Brain microvascular endothelial cell (primary cell): ENCODE results near the gene IFT172.

Experiments used
- DNase-seq: peaks from one replicate; pipeline ENCODE4 v3.0.0-alpha.2; 2020
- H3K27ac ChIP-seq: fragments of 250-450 bp; sonication (Bioruptor Pico); 2 replicates; pipeline ENCODE4 v1.5.1; 2020; ENCODE audit warnings: mild to moderate bottlenecking, moderate library complexity
- H3K27me3 ChIP-seq: fragments of 250-450 bp; sonication (Bioruptor Pico); replicated peaks from 2 replicates; pipeline ENCODE4 v1.5.1; 2020; ENCODE audit warnings: mild to moderate bottlenecking
- H3K36me3 ChIP-seq: fragments of 250-450 bp; sonication (Bioruptor Pico); replicated peaks from 2 replicates; pipeline ENCODE4 v1.5.1; 2020; ENCODE audit warnings: mild to moderate bottlenecking
- H3K4me3 ChIP-seq: 2 replicates; pipeline ENCODE4 v1.5.1; 2011; ENCODE audit warnings: low read depth, mild to moderate bottlenecking, control low read depth, low read length, moderate library complexity
- in situ Hi-C: cut with HindIII; loops from 2 replicates; pipeline ENCODE4 v1.10.0; 2017; ENCODE audit warnings: low sequenced_read_pairs, low pct_ligation_motif_present
- TF ChIP-seq, protein P1 (sequence below): IDR thresholded peaks from 2 replicates; pipeline ENCODE4 v1.5.1; 2011; ENCODE audit warnings: low read depth, mild to moderate bottlenecking, moderate library complexity, low read length, control low read depth, inconsistent platforms; ENCODE audit errors: missing control alignments

The IFT172 gene

DNA sequence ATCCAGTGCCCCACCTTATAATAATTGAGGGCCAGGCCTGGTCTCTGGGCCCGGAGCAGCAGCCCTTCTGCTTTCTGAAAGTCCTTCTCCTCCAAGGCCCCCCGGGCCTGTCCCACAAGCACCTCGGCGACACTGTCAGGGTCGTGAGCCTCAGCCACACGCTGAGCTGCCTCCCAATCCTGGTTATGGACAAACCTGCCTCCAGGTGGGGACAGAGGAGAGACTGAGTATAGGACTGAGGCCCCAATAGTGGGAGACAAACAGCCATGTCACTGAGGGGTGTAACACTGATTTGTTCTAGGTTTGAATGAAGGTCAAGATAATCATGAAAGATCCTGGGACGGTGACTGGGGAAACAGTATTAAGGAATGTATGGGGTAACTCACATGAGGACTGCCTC is 35.6 kb downstream of the IFT172 start:
- Histone ChIP-seq H3K27ac (no peak overlapping the region), H3K4me3 (no peak overlapping the region), H3K36me3 (peaks cover 42% of the 10 kb centered on the region), H3K27me3 (no peaks in the 10 kb centered on the region)
- TF ChIP-seq, protein P1, sequence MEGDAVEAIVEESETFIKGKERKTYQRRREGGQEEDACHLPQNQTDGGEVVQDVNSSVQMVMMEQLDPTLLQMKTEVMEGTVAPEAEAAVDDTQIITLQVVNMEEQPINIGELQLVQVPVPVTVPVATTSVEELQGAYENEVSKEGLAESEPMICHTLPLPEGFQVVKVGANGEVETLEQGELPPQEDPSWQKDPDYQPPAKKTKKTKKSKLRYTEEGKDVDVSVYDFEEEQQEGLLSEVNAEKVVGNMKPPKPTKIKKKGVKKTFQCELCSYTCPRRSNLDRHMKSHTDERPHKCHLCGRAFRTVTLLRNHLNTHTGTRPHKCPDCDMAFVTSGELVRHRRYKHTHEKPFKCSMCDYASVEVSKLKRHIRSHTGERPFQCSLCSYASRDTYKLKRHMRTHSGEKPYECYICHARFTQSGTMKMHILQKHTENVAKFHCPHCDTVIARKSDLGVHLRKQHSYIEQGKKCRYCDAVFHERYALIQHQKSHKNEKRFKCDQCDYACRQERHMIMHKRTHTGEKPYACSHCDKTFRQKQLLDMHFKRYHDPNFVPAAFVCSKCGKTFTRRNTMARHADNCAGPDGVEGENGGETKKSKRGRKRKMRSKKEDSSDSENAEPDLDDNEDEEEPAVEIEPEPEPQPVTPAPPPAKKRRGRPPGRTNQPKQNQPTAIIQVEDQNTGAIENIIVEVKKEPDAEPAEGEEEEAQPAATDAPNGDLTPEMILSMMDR = no peak
- DNase-seq = no peak
- in situ Hi-C loops = no loop called here

DNA sequence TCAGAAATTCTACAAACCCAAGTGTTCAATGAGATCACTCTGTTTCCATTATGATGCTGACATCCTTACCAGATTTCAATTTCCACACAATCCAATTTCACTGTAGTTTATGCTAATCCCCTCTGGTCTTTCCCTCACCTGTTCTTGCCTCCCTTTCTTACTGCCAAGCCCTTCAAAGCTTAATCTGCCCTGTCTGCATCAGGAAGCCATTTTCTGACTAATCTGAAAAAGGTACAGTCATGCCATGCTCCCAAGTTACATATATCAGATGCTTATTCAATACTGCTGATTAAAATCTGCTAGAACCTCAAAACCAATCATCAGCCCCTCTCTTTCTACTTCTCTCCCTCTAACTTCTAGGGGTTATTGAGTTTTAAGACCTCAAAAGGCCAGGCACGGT is 38.4 kb downstream of the IFT172 start:
- peaks cover 31% of the 10 kb centered on the region for H3K36me3 ChIP-seq
- no peak overlapping the region for H3K4me3 ChIP-seq
- no peak overlapping the region for H3K27ac ChIP-seq
- in situ Hi-C loops = no loop called here
- no peaks in the 10 kb centered on the region for H3K27me3 ChIP-seq
- TF ChIP-seq, protein P1 = no peak
- DNase-seq = no peak

DNA sequence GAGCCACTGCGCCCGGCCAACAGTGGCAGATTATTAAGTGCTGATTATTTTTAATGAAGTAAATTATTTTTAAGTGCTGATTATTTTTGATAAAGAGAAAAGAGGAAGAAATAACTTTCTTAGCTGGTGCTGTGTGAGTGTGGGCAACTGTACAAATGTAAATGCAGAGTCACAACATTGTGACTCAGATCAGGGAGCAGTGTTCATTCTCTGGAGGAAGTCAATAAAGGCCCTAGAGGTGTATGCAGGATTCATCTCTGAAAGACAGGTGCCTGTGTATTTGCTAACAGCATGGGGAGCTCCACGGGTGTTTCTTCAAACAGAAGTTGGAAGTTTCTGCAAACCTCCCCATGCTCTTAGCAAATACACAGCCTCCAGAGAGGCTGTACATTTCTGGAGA is 41.2 kb downstream of the IFT172 start:
- Histone ChIP-seq H3K36me3 (peaks cover 29% of the 10 kb centered on the region), H3K27ac (no peak overlapping the region), H3K27me3 (no peaks in the 10 kb centered on the region), H3K4me3 (no peak overlapping the region)
- in situ Hi-C loops = no loop called here
- TF ChIP-seq, protein P1 = no peak
- DNase-seq = no peak

DNA sequence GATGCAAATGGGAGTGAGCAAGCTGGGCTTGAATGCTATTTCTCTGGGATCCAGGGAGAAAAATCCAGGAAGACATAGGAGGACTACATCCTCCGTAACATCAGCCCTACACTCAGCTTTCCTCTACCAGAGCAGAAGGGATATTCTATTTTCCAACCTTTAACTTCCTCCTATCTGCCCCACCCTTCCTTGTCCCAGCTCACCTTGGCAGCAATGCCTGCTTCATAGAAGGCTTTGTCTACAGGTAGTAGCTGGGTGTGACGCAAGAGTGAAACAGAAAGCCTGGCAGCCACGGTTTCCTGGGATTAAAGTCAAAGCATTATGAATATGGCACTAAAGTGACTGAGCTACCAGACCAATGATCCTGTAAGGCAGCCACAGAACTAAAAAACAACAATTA is 43.5 kb downstream of the IFT172 start:
- Histone ChIP-seq H3K36me3 (peaks cover 40% of the 10 kb centered on the region), H3K27me3 (no peaks in the 10 kb centered on the region), H3K27ac (no peak overlapping the region), H3K4me3 (no peak overlapping the region)
- in situ Hi-C loops = no loop called here
- TF ChIP-seq, protein P1 = no peak
- no peak for DNase-seq

DNA sequence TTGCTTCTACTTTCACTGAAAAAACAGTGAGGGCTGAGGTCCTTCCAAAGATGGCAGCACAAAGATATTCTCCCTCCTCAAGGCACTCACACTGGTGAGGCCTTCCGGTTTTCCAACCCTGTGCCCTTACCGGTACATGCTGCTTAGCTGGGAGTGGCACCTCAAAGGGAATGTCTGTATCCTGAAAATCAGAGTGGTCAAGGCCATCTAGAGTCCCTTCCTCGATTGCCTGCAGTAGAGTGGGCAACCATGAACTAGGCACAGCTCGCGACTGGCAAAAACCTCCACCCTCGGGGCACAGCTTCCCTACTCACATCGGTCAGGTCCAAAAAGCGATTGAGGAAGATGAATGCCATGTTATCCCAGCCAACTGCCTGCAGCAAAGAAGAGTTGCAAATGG is 43.9 kb downstream of the IFT172 start:
- no peak overlapping the region for H3K4me3 ChIP-seq
- H3K27ac ChIP-seq = no peak overlapping the region
- no peak for DNase-seq
- H3K36me3 ChIP-seq = peaks cover 45% of the 10 kb centered on the region
- no peaks in the 10 kb centered on the region for H3K27me3 ChIP-seq
- in situ Hi-C loops = no loop called here
- TF ChIP-seq, protein P1 = no peak

DNA sequence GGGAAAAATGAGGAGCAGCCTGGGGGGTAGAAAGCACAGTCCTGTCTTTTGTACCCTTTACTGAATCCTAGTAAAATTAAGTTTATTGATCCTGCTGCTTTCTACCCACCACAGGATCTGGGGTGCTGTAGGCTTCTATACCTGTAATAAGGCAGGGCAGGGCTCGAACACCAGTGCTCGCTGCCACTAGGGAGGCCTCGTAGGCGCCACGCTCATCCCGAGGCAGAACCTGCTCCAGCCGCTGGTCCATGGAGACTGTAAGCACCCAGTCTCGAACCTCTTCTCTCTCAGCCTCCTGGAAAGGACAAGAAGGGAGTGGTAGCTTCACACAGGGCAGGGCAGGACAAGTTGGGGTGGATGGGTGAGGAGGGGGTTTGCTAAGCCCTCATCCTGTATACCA is 44.4 kb downstream of the IFT172 start:
- in situ Hi-C loops = no loop called here
- Histone ChIP-seq H3K4me3 (no peak overlapping the region), H3K27me3 (no peaks in the 10 kb centered on the region), H3K36me3 (peaks cover 49% of the 10 kb centered on the region), H3K27ac (no peak overlapping the region)
- no peak for DNase-seq
- TF ChIP-seq, protein P1 = no peak
